Ammon's horn (tissue), 1 donor: Measurements from ENCODE around the gene ANXA4.
"Not testable (repeated sequence)": the region's sequence is repeated elsewhere in the genome, so short reads cannot be mapped to it uniquely, and the experiment has no call there.

Source experiments
- DNase-seq: peaks from one replicate; pipeline ENCODE4 v3.0.0-alpha.2; 2016; ENCODE audit warnings: low spot score

ANXA4 gene

GRCh38 chr2:69754633-69755032, 12.7 kb downstream of the ANXA4 start:
- no peak for DNase-seq

DNA sequence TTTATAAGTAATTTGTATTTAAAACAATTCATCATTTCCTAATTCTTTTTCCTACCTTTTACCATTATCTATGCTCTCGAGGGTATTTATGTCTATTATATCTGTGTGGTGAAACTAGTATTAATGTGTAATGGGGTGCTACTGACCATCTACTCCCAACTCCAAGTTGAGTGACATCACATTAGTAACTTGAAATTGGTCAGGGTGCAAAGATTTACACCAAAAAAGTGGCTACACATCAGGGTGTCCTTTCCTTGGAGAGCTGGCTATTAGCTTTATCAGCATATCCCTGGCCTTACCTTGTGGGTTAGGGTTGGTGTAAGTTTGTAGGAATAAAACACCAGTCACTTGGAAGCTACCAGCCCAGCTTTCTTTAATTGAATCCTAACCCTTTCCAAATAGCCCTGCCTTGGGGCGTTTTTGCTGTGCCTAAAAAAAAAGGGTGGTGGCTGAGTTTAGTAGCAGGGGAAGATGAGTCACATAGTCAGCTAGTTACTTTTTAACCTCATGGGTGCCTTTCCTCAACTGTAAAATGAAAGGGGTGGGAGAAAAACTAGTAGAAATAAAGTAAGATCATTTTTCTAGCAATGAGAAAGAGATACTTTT, 14.0 kb downstream of the ANXA4 start:
- no peak for DNase-seq

DNA sequence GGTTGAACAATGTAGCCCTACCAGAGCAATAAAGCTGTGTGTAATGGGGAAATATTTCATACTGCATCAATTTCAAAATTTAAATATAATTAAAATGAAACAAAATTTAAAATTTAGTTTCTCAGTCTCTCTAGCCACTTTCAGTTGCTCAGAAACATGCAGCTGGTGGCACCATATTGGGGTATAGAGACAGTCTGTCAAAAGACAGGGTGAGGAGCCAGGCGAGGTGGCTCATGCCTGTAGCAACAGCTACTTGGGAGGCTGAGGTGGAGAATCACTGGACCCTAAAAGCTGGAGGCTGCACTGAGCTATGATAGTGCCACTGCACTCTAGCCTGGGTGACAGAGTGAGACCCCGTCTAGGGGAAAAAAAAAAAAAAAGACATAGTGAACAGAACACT, 20.1 kb downstream of the ANXA4 start:
- no peak for DNase-seq

- DNase-seq, result peak; percentile 73
These were observed 20.9 kb downstream of the ANXA4 start for GRCh38 chr2:69762513-69763494.

DNA sequence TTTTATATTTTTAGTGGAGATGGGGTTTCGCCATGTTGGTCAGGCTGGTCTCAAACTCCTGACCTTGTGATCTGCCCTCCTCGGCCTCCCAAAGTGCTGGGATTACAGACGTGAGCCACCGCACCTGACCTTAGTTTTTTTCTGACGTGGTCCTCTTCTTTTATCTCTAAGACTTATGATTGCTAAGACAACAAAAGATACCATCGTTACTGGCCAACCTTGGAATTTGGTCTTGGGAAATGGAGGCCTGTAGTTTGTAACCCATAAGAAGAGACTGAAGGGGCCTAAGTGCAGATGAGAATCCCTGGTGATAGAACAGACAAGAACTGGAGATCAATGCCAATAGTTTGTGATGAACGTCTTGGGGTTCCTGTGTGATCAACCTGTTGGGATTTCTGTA, 21.9 kb downstream of the ANXA4 start:
- not testable (repeated sequence) for DNase-seq

DNA sequence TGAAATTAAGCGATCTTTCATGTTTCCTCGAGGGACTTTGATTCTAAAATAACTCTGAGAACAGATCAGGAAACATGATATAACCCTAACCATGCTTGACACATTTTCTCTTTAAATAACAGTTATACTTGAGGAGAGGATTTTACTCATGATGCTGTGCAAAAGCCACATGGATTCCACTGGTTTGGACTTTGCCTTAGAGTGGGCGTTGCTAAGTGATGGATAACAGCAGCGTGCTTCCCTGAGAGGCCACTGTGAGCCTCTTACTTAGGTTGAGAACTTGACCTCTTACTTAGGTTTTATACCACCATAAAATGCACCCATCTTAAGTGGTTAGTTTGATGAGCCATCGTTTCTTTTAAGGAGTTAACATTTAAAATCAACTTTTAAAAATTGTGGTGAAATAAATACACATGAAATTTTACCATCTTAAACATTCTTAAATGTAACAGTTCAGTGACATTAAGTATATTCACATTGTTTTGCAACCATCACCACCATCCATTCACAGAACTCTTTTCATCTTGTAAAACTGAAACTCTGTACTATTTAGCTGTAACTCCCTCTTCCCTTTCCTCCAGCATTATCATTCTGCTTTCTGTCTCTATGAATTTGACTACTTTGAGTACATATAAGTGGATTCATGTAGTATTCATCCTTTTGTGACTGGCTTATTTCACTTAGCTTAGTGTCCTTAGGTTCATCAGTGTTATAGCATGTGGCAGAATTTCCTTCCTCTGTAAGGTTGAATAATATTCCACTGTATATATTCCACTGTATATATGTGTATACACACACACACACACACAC, 22.6 kb downstream of the ANXA4 start:
- DNase-seq, result no peak

- no peak for DNase-seq
These were observed 23.1 kb downstream of the ANXA4 start for GRCh38 chr2:69765096-69765380.

- DNase-seq, result no peak
These were observed 24.1 kb downstream of the ANXA4 start for GRCh38 chr2:69766014-69766413.

DNA sequence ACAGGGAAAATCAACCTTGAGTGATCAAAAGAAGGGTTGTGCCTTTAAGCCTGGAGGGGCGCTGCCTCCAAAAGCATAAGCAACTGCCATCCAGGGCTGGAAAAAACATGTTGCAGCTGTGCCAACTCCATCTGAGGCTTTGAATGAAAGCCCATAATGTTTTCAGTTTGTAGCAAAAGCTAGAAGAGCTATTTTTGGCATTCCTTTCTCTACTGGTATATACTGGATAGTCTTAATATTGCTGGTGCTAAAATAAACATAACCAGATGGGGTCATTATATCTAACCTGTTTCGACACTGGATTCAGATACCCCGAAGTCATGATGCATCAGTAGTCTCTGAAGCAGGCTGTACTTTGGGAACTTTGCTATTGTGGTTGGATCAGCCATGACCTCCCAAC, 25.1 kb downstream of the ANXA4 start:
- DNase-seq, result peak; percentile 49

GRCh38 chr2:69768235-69768634, 26.3 kb downstream of the ANXA4 start:
- no peak for DNase-seq

GRCh38 chr2:69768789-69769188, 26.9 kb downstream of the ANXA4 start:
- no peak for DNase-seq

DNA sequence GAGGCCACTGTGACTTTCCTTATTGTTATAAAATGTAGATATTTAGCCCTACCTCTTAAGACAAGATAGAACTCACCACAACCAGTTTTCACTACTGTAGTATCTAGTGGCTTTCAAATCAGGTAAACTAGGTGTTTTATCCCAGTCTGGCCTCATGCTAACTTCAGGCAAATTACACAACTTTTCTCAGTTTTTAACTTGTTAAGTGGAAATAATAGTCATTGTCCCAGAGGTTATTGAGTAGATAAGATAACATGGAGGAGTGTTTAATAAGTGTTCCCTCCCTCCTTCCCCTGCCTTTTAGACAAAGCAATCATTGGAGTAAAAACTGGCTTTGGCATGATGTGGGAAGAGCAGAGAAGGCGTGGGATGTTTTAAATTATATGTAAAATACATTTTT, 27.3 kb downstream of the ANXA4 start:
- no peak for DNase-seq

- DNase-seq, result no peak
These were observed 28.3 kb downstream of the ANXA4 start for GRCh38 chr2:69770193-69770702.

DNA sequence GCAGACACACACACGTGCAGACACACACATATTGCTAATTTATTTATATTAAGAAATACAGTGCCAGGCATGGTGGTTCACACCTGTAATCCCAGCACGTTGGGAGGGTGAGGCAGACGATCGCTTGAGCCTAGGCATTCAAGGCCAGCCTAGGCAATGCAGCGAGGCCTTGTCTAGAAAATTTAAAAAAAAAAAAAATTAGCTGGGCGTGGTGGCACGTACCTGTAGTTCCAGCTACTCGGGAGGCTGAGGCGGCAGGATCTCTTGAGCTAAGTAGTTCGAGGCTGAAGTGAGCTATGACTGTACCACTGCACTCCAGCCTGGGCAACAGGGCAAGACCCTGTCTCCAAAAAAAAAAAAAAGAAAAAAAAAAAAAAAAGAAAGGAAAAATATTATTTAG, 28.8 kb downstream of the ANXA4 start:
- DNase-seq, result no peak

- DNase-seq, result no peak
These were observed 29.5 kb downstream of the ANXA4 start for GRCh38 chr2:69771461-69771860.

- DNase-seq, result no peak
These were observed 31.3 kb downstream of the ANXA4 start for GRCh38 chr2:69773206-69773605.

GRCh38 chr2:69774258-69774983, 32.5 kb downstream of the ANXA4 start:
- not testable (repeated sequence) for DNase-seq

DNA sequence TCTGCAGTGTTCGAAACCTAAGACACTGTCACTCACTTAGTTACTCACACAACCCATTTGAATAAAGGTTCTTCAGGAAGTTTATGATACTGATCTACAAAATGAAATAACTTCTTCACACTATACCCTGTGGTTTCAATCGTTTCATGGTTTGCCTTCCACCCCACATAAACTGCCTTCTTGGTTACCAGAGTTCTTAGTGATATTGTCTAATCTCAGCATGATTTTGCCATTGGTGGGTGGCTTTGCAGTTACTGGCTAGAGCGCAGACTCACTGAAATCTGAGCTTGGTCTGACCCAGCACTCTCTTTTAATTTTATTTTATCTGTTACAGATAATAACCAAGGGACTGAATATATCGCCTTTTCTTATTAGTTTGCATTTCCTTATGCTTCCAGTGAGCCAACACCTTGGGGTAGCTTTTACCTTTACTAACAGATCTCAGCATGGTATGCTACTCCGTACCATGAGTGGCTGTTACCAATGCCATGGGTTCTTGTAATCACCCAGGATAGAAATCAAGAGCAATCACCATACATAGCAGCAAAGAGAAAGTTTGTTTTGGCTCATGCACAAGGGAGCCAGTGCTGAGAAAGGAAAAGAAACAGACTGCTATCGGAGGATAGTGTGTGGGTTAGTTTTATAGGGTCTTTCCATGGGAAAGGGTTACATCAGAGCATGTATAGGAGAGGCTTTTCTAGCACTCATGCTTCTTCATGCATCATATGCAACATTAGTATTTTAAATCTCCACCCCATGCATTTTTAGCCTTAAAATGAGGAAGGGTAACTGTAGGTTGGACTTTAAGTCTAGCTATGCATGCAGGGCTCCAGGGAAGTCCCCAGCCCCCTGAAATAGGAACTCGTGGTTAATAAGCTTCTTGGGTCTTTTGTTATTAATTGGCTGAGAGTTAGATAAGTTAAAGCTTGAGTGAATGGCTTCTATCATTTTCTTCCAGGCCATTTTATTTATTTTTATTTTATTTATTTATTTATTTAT, 33.3 kb downstream of the ANXA4 start:
- DNase-seq, result no peak

GRCh38 chr2:69776886-69777785, 35.2 kb downstream of the ANXA4 start:
- DNase-seq, result no peak

GRCh38 chr2:69777786-69778105, 35.8 kb downstream of the ANXA4 start:
- no peak for DNase-seq
